Measurements from ENCODE around the gene FKBP2.

Gene FKBP2

DNA sequence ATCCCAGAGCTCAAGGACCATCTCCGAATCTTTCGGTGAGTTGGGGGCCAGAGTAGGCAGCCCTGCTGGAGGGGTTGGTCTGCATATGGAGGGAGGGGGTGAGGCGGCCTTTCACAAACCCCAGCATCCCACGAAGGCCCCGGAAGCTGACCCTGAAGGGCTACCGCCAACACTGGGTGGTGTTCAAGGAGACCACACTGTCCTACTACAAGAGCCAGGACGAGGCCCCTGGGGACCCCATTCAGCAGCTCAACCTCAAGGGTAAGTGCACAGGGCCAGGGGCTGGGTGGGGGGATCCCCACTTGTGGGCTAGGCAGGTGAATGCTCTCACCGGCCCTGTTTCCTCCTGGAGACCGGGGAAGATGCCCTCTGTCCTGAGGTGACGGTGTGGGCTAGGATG is 21.1 kb upstream of the FKBP2 start:
- DNase-seq: no peak

GRCh38 chr11:64220271-64220670 is 20.6 kb upstream of the FKBP2 start:
- no peak for DNase-seq

- DNase-seq: no peak
Measured at GRCh38 chr11:64220798-64221197, 20.1 kb upstream of the FKBP2 start.

DNA sequence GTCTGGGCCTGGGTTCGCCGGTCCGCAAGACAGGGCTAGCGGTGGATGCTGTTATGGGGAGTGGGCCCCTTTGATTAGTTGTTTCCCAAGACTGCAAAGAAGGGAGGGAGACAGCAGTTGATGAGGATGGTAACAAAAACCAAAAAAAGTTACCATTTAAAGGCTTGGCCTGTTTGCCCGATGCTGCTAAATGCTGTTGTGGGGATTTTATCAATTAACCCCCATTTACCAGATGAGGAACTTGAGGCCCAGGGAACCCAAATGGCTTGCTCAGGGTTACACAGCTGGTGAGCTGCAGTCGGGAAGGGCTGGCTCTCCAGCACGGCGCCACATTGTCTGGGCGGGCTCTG is 18.3 kb upstream of the FKBP2 start:
- DNase-seq: no peak

DNA sequence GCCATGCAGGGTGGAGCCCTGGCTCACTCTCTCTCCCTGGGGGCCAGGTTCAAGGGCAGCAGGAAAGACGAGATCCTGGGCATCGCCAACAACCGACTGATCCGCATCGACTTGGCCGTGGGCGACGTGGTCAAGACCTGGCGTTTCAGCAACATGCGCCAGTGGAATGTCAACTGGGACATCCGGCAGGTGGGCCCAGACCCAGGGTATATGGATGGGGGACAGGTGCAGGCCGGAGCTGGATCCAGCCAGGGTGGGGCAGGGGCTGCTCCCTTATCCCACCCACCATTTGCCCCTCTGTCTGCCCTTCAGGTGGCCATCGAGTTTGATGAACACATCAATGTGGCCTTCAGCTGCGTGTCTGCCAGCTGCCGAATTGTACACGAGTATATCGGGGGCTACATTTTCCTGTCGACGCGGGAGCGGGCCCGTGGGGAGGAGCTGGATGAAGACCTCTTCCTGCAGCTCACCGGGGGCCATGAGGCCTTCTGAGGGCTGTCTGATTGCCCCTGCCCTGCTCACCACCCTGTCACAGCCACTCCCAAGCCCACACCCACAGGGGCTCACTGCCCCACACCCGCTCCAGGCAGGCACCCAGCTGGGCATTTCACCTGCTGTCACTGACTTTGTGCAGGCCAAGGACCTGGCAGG is 17.8 kb upstream of the FKBP2 start:
- DNase-seq: no peak

- peak; percentile 15 for DNase-seq
Measured at GRCh38 chr11:64224151-64224890, 16.6 kb upstream of the FKBP2 start.

- peak; percentile 16 for DNase-seq
Measured at GRCh38 chr11:64224891-64225607, 15.8 kb upstream of the FKBP2 start.

DNA sequence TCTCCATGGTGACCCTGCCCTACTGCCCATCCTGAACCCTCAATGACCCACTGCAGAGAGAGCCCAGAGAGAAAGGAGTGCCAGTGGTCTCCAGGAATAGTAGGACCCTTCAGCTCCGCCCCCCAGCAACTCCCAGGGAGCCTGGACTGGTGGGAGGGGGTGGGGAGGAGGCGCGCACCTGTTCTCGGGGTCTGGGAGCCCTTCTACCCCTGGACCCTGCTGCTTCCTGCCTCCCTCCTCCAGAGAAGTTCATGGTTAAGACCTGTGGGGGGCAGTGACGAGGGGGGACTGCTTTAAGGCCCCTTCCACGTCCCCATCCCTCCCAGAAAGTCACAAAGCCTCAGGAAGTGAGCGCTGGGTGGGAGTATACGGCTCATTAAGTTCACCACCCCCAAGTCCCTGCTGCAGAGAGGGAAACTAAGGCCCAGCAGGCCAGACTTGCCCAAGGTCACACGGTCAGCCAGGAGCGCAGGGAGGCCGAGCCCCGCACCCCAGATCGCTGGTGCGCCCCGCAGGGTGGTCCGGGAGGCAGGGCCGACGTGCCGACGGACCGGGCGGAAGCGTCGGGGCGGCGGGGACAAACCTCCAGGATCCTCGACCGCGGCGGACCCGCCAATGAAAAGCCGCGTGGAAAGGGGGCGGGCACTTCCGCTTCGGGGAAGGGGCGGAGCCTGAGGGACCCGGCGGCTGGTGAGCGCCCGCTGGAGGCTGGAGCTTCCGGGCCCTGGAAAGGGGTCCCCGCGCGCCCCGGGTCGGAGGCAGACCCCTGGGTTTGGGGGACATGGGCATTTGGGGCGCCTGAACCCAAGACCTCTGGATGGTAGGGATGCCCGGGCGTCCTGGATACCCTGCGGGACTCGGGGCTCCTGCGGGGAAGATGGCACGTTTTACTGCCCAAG is 15.0 kb upstream of the FKBP2 start, which contains the start of the genes NUDT22 and TRPT1:
Gene NUDT22, plus strand, starts transcription at position 667 of the 899 bp plus-strand sequence. CDS start 379 bp downstream, outside the sequence.
Gene TRPT1, minus strand, starts transcription at position 579 of the 899 bp plus-strand sequence. Its CDS starts 326 bp downstream, at position 253.
- DNase-seq: peak; percentile 92

DNA sequence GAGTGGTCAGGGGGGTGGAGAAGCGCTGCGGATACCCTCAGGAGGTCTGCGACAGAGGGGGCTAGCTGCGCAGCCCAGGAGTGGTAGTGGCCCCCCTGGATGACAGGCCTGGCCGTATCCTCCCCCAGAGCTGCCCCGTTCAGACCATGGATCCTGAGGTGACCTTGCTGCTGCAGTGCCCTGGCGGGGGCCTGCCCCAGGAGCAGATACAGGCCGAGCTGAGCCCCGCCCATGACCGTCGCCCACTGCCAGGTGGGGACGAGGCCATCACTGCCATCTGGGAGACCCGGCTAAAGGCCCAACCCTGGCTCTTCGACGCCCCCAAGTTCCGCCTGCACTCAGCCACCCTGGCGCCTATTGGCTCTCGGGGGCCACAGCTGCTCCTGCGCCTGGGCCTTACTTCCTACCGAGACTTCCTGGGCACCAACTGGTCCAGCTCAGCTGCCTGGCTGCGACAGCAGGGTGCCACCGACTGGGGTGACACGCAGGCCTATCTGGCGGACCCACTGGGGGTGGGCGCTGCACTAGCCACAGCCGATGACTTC is 14.3 kb upstream of the FKBP2 start:
- peak; percentile 49 for DNase-seq

GRCh38 chr11:64227405-64227956 is 13.4 kb upstream of the FKBP2 start:
- DNase-seq: no peak

DNA sequence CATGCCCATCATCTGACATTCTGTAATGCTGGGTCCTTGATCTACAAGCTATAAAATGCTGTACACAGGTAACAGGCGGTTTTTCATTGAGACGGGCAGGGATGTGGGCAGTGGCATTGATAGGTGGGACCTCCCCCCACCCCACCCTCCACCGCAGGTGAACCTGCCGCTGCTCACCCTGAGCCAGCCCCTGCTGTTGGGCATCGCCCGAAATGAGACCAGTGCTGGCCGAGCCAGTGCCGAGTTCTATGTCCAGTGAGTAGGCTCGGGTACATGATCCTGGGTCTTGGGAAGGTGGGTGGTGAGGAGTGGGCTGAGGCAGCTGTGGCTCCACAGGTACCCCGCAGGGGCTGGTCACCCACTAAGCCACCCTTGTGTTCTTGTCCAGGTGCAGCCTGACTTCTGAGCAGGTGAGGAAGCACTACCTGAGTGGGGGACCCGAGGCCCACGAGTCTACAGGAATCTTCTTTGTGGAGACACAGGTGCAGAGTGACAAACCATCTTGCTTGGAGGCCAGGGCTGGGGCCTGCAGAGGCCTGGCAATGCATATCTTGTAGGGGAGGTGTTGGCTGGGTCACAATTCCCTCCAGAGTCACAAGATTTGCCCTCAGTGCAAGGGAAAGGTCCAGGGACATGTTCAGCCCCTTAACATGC is 11.7 kb upstream of the FKBP2 start:
- no peak for DNase-seq

GRCh38 chr11:64229744-64230170 is 11.1 kb upstream of the FKBP2 start:
- DNase-seq: no peak

GRCh38 chr11:64230171-64230984 is 10.5 kb upstream of the FKBP2 start, which contains the start of gene DNAJC4:
DNAJC4 (plus strand) TSS chr11:64230548; CDS start chr11:64230855, 307 bp downstream.
- peak; percentile 88 for DNase-seq

DNA sequence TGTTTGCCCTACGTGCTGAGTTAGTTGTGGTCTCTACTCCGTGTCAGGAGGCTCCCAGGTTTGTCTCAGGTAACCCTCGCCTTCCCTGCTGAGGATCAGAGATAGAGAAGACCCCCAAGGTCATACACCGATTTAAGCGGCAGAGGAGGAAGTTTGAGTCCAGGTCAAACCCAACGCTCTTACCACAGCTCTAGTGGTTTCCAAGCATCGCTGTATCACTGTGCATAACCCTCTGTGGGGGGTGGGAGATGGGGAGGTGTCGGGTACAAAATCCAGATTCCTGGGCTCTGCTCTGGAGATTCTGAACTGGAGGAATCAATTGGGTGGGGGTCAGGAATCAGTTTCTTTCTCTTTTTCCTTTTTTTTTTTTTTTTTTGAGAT is 9.9 kb upstream of the FKBP2 start:
- DNase-seq: no peak

DNA sequence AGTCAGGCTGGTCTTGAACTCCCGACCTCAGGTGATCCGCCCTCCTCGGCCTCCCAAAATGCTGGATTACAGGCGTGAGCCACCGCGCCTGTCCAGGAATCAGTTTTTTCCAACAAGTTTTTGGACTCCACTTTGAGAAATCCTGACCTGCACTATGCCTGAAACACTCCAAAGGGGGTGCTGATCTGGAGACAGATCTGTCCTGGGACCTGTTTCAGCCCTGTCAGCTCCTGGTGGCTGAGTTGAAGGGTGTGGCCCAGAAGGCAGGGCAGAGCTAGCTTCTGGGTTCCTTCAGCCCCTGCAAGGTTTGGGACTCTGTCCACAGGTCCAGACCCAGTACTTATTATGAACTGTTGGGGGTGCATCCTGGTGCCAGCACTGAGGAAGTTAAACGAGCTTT is 9.3 kb upstream of the FKBP2 start:
- DNase-seq: peak; percentile 7

GRCh38 chr11:64232182-64232966 is 8.5 kb upstream of the FKBP2 start:
- DNase-seq: no peak

DNA sequence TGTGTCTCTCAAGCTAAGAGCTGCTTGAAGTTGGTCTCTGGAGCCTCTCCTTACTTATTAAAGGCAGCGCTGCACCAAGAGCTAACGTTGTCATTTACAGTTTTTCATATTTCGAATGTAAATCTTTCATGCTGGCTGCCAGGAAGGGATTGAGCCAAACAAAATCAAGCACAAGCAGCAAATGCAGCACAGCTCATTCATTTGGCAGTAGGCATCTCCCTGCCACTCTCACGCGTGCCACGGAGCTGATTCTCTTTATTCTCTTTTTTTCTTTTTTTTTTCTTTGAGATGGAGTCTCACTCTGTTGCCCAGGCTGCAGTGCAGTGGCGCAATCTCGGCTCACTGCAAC is 8.0 kb upstream of the FKBP2 start:
- DNase-seq: no peak

DNA sequence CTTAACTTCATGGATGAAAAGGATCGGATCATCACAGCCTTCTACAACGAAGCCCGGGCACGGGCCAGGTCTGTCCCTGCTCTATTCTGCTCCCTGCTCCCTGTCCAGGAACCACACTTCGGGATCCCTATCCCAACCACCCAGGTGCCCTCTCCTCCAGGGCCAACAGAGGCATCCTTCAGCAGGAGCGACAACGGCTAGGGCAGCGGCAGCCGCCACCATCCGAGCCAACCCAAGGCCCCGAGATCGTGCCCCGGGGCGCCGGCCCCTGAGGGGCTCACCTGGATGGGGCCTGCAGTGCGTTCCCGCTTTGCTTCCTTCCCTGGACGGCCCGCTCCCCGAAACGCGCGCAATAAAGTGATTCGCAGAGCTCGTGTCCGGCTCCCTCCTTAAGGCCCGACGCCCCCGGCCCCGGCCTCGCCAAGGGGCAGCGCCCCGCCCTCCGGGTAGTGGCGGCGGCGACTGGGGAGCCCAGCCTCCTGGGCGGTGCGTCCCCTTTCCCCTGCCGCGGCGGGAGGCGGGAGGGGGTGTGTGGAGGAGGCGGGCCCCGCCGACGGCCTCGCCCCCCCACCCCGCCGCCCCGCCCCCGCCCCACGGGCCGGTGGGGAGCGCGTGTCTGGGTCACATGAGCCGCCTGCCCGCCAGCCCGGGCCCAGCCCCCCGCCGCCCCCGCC is 6.8 kb upstream of the FKBP2 start, which contains the start of gene VEGFB:
Gene VEGFB, plus strand, starts transcription at position 672 of the 674 bp plus-strand sequence. CDS start 250 bp downstream, outside the sequence.
- peak; percentile 69 for DNase-seq
